Activated T-cell treated with anti-CD3 and anti-CD28 coated beads, Interleukin-2, amount 50 U/mL, for 72 hours (primary cell): Measurements from ENCODE around the gene DUOXA1. TPM values are rescaled to one million over a fixed set of nuclear protein-coding genes. Genes with fewer than 3 reads are reported as not detected.
A peak's percentile ranks its signal among the peaks of the same experiment; 100 is the strongest.

Experiments
- ATAC-seq, 2 donors: fragments of 150-1000 bp; cut with Tn5 transposase; replicated peaks in 1 of 2; 2 replicates each; pipeline ENCODE4 v1.10.0; 2021; ENCODE audit warnings: moderate library complexity in 2 of 2, mild to moderate bottlenecking in 1 of 2
- DNase-seq, 2 donors: peaks; one replicate each; pipeline ENCODE4 v3.0.0; 2021 to 2022; ENCODE audit warnings: mixed read lengths in 1 of 2
- H3K27ac Mint-ChIP-seq: one replicate; pipeline ENCODE4 v1.8.0; 2022; ENCODE audit warnings: mild to moderate bottlenecking, moderate library complexity, mixed read lengths
- H3K27me3 Mint-ChIP-seq: one replicate; pipeline ENCODE4 v1.8.0; 2022; ENCODE audit warnings: low read depth, mixed read lengths
- H3K36me3 Mint-ChIP-seq, 2 donors: one replicate each; pipeline ENCODE4 v1.8.0; 2022; ENCODE audit warnings: mixed read lengths in 2 of 2, mild to moderate bottlenecking in 1 of 2; ENCODE audit not compliant: insufficient read depth in 2 of 2
- H3K4me1 Mint-ChIP-seq: one replicate; pipeline ENCODE4 v1.8.0; 2022; ENCODE audit warnings: low read depth, mixed read lengths
- H3K4me3 Mint-ChIP-seq, 2 donors: one replicate each; pipeline ENCODE4 v1.8.0; 2022; ENCODE audit warnings: mild to moderate bottlenecking in 2 of 2, mixed read lengths in 2 of 2, moderate library complexity in 2 of 2
- H3K9me3 Mint-ChIP-seq, 2 donors: one replicate each; pipeline ENCODE4 v1.8.0; 2022; ENCODE audit warnings: mixed read lengths in 2 of 2
- total RNA-seq, 2 donors: library from RNA; stranded (reverse); gene quantifications; one replicate each; pipeline ENCODE4 v1.2.3, GENCODE V29; 2022

DUOXA1 gene
- total RNA-seq, 2 donors from 2014 or later, result 0.46 to 0.65 TPM

- Mint-ChIP-seq H3K36me3 (no peaks in the 10 kb centered on the region), H3K27ac (no peak overlapping the region), H3K4me3 (no peak overlapping the region), H3K9me3 (no peaks in the 10 kb centered on the region), H3K4me1 (peaks cover 17% of the 10 kb centered on the region), H3K27me3 (no peaks in the 10 kb centered on the region)
- no peak for ATAC-seq
- no peak for DNase-seq
These were observed 33.8 kb upstream of the DUOXA1 start for GRCh38 chr15:45163508-45163856.

- no peaks in the 10 kb centered on the region for H3K9me3 Mint-ChIP-seq
- no peaks in the 10 kb centered on the region for H3K36me3 Mint-ChIP-seq
- H3K27ac Mint-ChIP-seq, result no peak overlapping the region
- peaks cover 21% of the 10 kb centered on the region for H3K4me1 Mint-ChIP-seq
- ATAC-seq, result peak; percentile 29 to 36
- H3K27me3 Mint-ChIP-seq, result no peaks in the 10 kb centered on the region
- peak; percentile 71 to 73 for DNase-seq
- no peak overlapping the region for H3K4me3 Mint-ChIP-seq
These were observed 33.3 kb upstream of the DUOXA1 start for GRCh38 chr15:45162771-45163507.

GRCh38 chr15:45161666-45162065 is 32.0 kb upstream of the DUOXA1 start:
- H3K4me1 Mint-ChIP-seq, result peaks cover 34% of the 10 kb centered on the region
- no peaks in the 10 kb centered on the region for H3K27me3 Mint-ChIP-seq
- no peaks in the 10 kb centered on the region for H3K9me3 Mint-ChIP-seq

GRCh38 chr15:45157974-45158373 is 28.3 kb upstream of the DUOXA1 start:
- Mint-ChIP-seq H3K9me3 (no peaks in the 10 kb centered on the region), H3K4me1 (peaks cover 20% of the 10 kb centered on the region), H3K4me3 (no peak overlapping the region), H3K36me3 (no peaks in the 10 kb centered on the region), H3K27ac (peak overlapping the region; percentile 1), H3K27me3 (no peaks in the 10 kb centered on the region)
- DNase-seq (peak in 1 of 2 donors; percentile 25), ATAC-seq (peak; percentile 15 to 48)

More at GRCh38 chr15:45161666-45162065, 32.0 kb upstream of the DUOXA1 start:
- no peak for DNase-seq
- no peaks in the 10 kb centered on the region for H3K36me3 Mint-ChIP-seq
- ATAC-seq, result no peak
- no peak overlapping the region for H3K27ac Mint-ChIP-seq
- H3K4me3 Mint-ChIP-seq, result no peak overlapping the region

- Mint-ChIP-seq H3K4me1 (peaks cover 17% of the 10 kb centered on the region), H3K27me3 (no peaks in the 10 kb centered on the region), H3K9me3 (no peaks in the 10 kb centered on the region), H3K27ac (peak overlapping the region; percentile 18), H3K36me3 (peaks cover 0 to 3% of the 10 kb centered on the region in 2 donors), H3K4me3 (peak overlapping the region in 1 of 2 donors; percentile 2)
- DNase-seq (no peak), ATAC-seq (peak; percentile 42 to 70)
These were observed 27.2 kb upstream of the DUOXA1 start for GRCh38 chr15:45156744-45157455.

GRCh38 chr15:45155739-45156138 is 26.1 kb upstream of the DUOXA1 start:
- Mint-ChIP-seq H3K4me1 (peaks cover 17% of the 10 kb centered on the region), H3K27me3 (no peaks in the 10 kb centered on the region), H3K4me3 (no peak overlapping the region), H3K9me3 (no peaks in the 10 kb centered on the region), H3K36me3 (peaks cover 0 to 3% of the 10 kb centered on the region in 2 donors), H3K27ac (no peak overlapping the region)
- ATAC-seq (no peak), DNase-seq (no peak)

- no peak overlapping the region for H3K4me3 Mint-ChIP-seq
- peaks cover 6% of the 10 kb centered on the region for H3K4me1 Mint-ChIP-seq
- no peak for ATAC-seq
- no peaks in the 10 kb centered on the region for H3K27me3 Mint-ChIP-seq
- no peak for DNase-seq
- H3K27ac Mint-ChIP-seq, result no peak overlapping the region
- H3K36me3 Mint-ChIP-seq, result peaks cover 0 to 3% of the 10 kb centered on the region in 2 donors
- no peaks in the 10 kb centered on the region for H3K9me3 Mint-ChIP-seq
These were observed 22.5 kb upstream of the DUOXA1 start for GRCh38 chr15:45151998-45152828.

- ATAC-seq (no peak), DNase-seq (no peak)
- Mint-ChIP-seq H3K4me1 (no peaks in the 10 kb centered on the region), H3K9me3 (no peaks in the 10 kb centered on the region), H3K27me3 (no peaks in the 10 kb centered on the region), H3K4me3 (no peak overlapping the region), H3K36me3 (peaks cover 0 to 3% of the 10 kb centered on the region in 2 donors), H3K27ac (no peak overlapping the region)
These were observed 21.3 kb upstream of the DUOXA1 start for GRCh38 chr15:45150997-45151396.

GRCh38 chr15:45150481-45150880 is 20.8 kb upstream of the DUOXA1 start:
- DNase-seq (no peak), ATAC-seq (no peak)
- H3K27me3 Mint-ChIP-seq, result no peaks in the 10 kb centered on the region
- no peak overlapping the region for H3K27ac Mint-ChIP-seq
- peaks cover 0 to 3% of the 10 kb centered on the region in 2 donors for H3K36me3 Mint-ChIP-seq
- no peak overlapping the region for H3K4me3 Mint-ChIP-seq
- no peaks in the 10 kb centered on the region for H3K9me3 Mint-ChIP-seq
- no peaks in the 10 kb centered on the region for H3K4me1 Mint-ChIP-seq

GRCh38 chr15:45149060-45149459 is 19.4 kb upstream of the DUOXA1 start:
- Mint-ChIP-seq H3K4me3 (no peak overlapping the region), H3K27ac (no peak overlapping the region), H3K36me3 (peaks cover 0 to 3% of the 10 kb centered on the region in 2 donors), H3K4me1 (no peaks in the 10 kb centered on the region), H3K27me3 (no peaks in the 10 kb centered on the region), H3K9me3 (no peaks in the 10 kb centered on the region)
- ATAC-seq (no peak), DNase-seq (no peak)

GRCh38 chr15:45148076-45149059 is 18.7 kb upstream of the DUOXA1 start:
- H3K36me3 Mint-ChIP-seq, result peaks cover 0 to 3% of the 10 kb centered on the region in 2 donors
- H3K9me3 Mint-ChIP-seq, result no peaks in the 10 kb centered on the region
- H3K27me3 Mint-ChIP-seq, result no peaks in the 10 kb centered on the region
- no peak overlapping the region for H3K27ac Mint-ChIP-seq
- no peak overlapping the region for H3K4me3 Mint-ChIP-seq
- ATAC-seq (no peak), DNase-seq (no peak)
- no peaks in the 10 kb centered on the region for H3K4me1 Mint-ChIP-seq

GRCh38 chr15:45147606-45148005 is 17.9 kb upstream of the DUOXA1 start:
- no peak for ATAC-seq
- Mint-ChIP-seq H3K4me3 (no peak overlapping the region), H3K9me3 (no peaks in the 10 kb centered on the region), H3K36me3 (peaks cover 0 to 3% of the 10 kb centered on the region in 2 donors), H3K27me3 (no peaks in the 10 kb centered on the region), H3K4me1 (no peaks in the 10 kb centered on the region), H3K27ac (no peak overlapping the region)
- no peak for DNase-seq
